Measurements from ENCODE around the gene DPY19L1.
A peak's percentile ranks its signal among the peaks of the same experiment; 100 is the strongest.
"Not testable (repeated sequence)": the region's sequence is repeated elsewhere in the genome, so short reads cannot be mapped to it uniquely, and the experiment has no call there.

The DPY19L1 gene

DNA sequence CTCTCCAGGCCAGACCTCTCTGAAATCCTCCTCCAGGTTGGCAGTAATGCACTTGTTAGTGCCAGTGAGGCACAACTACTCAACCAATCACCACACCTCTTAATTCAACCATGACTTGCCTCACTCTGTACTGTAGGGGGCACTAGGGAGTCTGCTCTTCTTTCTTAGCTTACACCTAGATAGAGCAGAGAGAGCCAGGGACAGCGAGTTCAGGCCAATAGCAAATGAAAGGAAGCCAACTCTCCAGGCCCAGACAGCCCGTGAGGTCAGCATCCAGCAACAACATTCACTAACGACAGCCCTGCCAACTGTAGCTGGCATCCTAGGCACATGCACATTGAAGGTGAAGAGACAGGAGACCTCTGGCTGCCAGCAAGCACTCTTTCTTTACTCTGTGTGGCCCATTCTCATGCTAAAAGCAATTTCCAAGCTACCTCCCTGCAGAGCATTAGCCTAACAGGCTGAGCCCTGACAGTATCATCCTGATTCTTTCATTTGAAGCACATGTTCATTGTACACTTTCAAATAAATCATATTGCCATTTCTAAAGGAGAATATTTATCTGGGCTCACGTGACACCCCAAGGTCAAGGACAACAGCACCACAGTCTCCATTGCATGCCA lies 136.3 kb downstream of the DPY19L1 start:
- H3K36me3 ChIP-seq (ENCODE audit: insufficient read depth, insufficient read length, low read length), result no peaks in the 10 kb centered on the region
- H3K4me3 ChIP-seq (ENCODE audit: insufficient read length, low read depth), result no peak overlapping the region

GRCh38 chr7:34895202-34895601 lies 142.1 kb downstream of the DPY19L1 start:
- Histone ChIP-seq H3K4me1 (ENCODE audit: insufficient read depth, insufficient read length) (peaks cover 3% of the 10 kb centered on the region), H3K27me3 (ENCODE audit: insufficient read depth, insufficient read length) (no peaks in the 10 kb centered on the region), H3K36me3 (ENCODE audit: insufficient read depth, insufficient read length, low read length) (no peaks in the 10 kb centered on the region), H3K9ac (ENCODE audit: insufficient read length, low read depth) (no peak overlapping the region), H3K4me3 (ENCODE audit: insufficient read length, low read depth) (no peak overlapping the region), H3K9me3 (ENCODE audit: insufficient read depth, low read length) (peaks cover 39% of the 10 kb centered on the region)
- DNase-seq (ENCODE audit: low read depth, low spot score), result no peak
- TF ChIP-seq YY1 (IDR thresholded peaks at IDR 0.05; ENCODE audit: insufficient read depth, insufficient read length) (no peak), SUZ12 (IDR thresholded peaks at IDR 0.05; ENCODE audit: extremely low read depth, insufficient read depth, insufficient read length) (no peak)

More for the DNA sequence above, 136.3 kb downstream of the DPY19L1 start:
- Histone ChIP-seq H3K27me3 (ENCODE audit: insufficient read depth, insufficient read length) (no peaks in the 10 kb centered on the region), H3K4me1 (ENCODE audit: insufficient read depth, insufficient read length) (peaks cover 6% of the 10 kb centered on the region), H3K9ac (ENCODE audit: insufficient read length, low read depth) (no peak overlapping the region), H3K9me3 (ENCODE audit: insufficient read depth, low read length) (peaks cover 14% of the 10 kb centered on the region)
- DNase-seq (ENCODE audit: low read depth, low spot score), result peak; percentile 50
- TF ChIP-seq SUZ12 (IDR thresholded peaks at IDR 0.05; ENCODE audit: extremely low read depth, insufficient read depth, insufficient read length), result no peak
- no peak for TF ChIP-seq ZNF274 (IDR thresholded peaks at IDR 0.05; ENCODE audit: low read depth, low read length)
- TF ChIP-seq YY1 (IDR thresholded peaks at IDR 0.05; ENCODE audit: insufficient read depth, insufficient read length), result no peak

GRCh38 chr7:34889951-34890350 lies 147.3 kb downstream of the DPY19L1 start:
- Histone ChIP-seq H3K4me3 (ENCODE audit: insufficient read length, low read depth) (no peak overlapping the region), H3K9ac (ENCODE audit: insufficient read length, low read depth) (no peak overlapping the region), H3K36me3 (ENCODE audit: insufficient read depth, insufficient read length, low read length) (no peaks in the 10 kb centered on the region), H3K9me3 (ENCODE audit: insufficient read depth, low read length) (peaks cover 14% of the 10 kb centered on the region), H3K4me1 (ENCODE audit: insufficient read depth, insufficient read length) (no peaks in the 10 kb centered on the region), H3K27me3 (ENCODE audit: insufficient read depth, insufficient read length) (no peaks in the 10 kb centered on the region)
- DNase-seq (ENCODE audit: low read depth, low spot score), result no peak
- no peak for TF ChIP-seq YY1 (IDR thresholded peaks at IDR 0.05; ENCODE audit: insufficient read depth, insufficient read length)
- no peak for TF ChIP-seq ZNF274 (IDR thresholded peaks at IDR 0.05; ENCODE audit: low read depth, low read length)
- no peak for TF ChIP-seq SUZ12 (IDR thresholded peaks at IDR 0.05; ENCODE audit: extremely low read depth, insufficient read depth, insufficient read length)

DNA sequence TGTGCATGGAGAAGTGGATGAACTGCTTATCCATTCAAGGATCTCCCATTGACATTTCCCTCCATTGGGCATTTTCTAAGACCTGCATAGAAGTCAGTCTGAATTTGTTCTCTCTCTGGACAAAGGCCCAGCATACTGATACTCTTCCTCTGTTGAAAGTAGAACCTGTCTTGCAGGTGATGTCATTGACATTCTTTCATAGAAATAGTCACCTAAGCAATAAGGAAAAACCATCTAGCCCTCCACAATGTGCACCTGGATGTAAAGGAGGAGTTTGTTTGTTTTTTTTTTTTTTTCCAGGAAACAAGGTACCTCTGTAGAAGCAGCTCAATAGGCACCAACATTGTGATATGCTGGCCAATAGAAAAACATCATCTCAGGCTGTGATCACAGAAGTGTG lies 150.4 kb downstream of the DPY19L1 start:
- no peaks in the 10 kb centered on the region for H3K4me1 ChIP-seq (ENCODE audit: insufficient read depth, insufficient read length)
- no peak overlapping the region for H3K9ac ChIP-seq (ENCODE audit: insufficient read length, low read depth)
- H3K4me3 ChIP-seq (ENCODE audit: insufficient read length, low read depth), result no peak overlapping the region
- H3K27me3 ChIP-seq (ENCODE audit: insufficient read depth, insufficient read length), result no peaks in the 10 kb centered on the region
- no peaks in the 10 kb centered on the region for H3K36me3 ChIP-seq (ENCODE audit: insufficient read depth, insufficient read length, low read length)
- TF ChIP-seq YY1 (IDR thresholded peaks at IDR 0.05; ENCODE audit: insufficient read depth, insufficient read length) (no peak), ZNF274 (IDR thresholded peaks at IDR 0.05; ENCODE audit: low read depth, low read length) (no peak), SUZ12 (IDR thresholded peaks at IDR 0.05; ENCODE audit: extremely low read depth, insufficient read depth, insufficient read length) (no peak)
- H3K9me3 ChIP-seq (ENCODE audit: insufficient read depth, low read length), result peaks cover 7% of the 10 kb centered on the region; the same call in 1 of the 2 replicates
- no peak for DNase-seq (ENCODE audit: low read depth, low spot score)

DNA sequence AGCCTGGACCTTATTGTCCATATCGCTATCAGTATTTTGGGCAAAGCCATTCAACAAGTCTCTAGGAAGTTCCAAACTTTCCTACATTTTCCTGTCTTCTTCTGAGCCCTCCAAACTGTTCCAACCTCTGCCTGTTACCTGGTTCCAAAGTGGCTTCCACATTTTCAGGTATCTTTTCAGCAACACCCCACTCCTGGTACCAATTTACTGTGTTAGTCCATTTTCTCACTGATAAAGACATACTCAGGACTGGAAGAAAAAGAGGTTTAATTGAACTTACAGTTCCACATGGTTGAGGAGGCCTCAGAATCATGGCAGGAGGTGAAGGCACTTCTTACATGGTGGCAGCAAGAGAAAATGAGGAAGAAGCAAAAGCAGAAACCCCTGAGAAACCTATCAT lies 153.4 kb downstream of the DPY19L1 start:
- DNase-seq (ENCODE audit: low read depth, low spot score); H3K36me3 ChIP-seq (ENCODE audit: insufficient read depth, insufficient read length, low read length); H3K9me3 ChIP-seq (ENCODE audit: insufficient read depth, low read length); H3K9ac ChIP-seq (ENCODE audit: insufficient read length, low read depth); H3K27me3 ChIP-seq (ENCODE audit: insufficient read depth, insufficient read length); H3K4me3 ChIP-seq (ENCODE audit: insufficient read length, low read depth); H3K4me1 ChIP-seq (ENCODE audit: insufficient read depth, insufficient read length): not testable (repeated sequence)

GRCh38 chr7:34879871-34880270 lies 157.4 kb downstream of the DPY19L1 start:
- peaks cover 7% of the 10 kb centered on the region; the same call in 1 of the 2 replicates for H3K9me3 ChIP-seq (ENCODE audit: insufficient read depth, low read length)
- TF ChIP-seq YY1 (IDR thresholded peaks at IDR 0.05; ENCODE audit: insufficient read depth, insufficient read length) (no peak), ZNF274 (IDR thresholded peaks at IDR 0.05; ENCODE audit: low read depth, low read length) (no peak), SUZ12 (IDR thresholded peaks at IDR 0.05; ENCODE audit: extremely low read depth, insufficient read depth, insufficient read length) (no peak)
- no peak overlapping the region for H3K4me3 ChIP-seq (ENCODE audit: insufficient read length, low read depth)
- H3K4me1 ChIP-seq (ENCODE audit: insufficient read depth, insufficient read length), result peaks cover 2% of the 10 kb centered on the region
- H3K9ac ChIP-seq (ENCODE audit: insufficient read length, low read depth), result no peak overlapping the region
- H3K27me3 ChIP-seq (ENCODE audit: insufficient read depth, insufficient read length), result no peaks in the 10 kb centered on the region
- H3K36me3 ChIP-seq (ENCODE audit: insufficient read depth, insufficient read length, low read length), result no peaks in the 10 kb centered on the region
- no peak for DNase-seq (ENCODE audit: low read depth, low spot score)

DNA sequence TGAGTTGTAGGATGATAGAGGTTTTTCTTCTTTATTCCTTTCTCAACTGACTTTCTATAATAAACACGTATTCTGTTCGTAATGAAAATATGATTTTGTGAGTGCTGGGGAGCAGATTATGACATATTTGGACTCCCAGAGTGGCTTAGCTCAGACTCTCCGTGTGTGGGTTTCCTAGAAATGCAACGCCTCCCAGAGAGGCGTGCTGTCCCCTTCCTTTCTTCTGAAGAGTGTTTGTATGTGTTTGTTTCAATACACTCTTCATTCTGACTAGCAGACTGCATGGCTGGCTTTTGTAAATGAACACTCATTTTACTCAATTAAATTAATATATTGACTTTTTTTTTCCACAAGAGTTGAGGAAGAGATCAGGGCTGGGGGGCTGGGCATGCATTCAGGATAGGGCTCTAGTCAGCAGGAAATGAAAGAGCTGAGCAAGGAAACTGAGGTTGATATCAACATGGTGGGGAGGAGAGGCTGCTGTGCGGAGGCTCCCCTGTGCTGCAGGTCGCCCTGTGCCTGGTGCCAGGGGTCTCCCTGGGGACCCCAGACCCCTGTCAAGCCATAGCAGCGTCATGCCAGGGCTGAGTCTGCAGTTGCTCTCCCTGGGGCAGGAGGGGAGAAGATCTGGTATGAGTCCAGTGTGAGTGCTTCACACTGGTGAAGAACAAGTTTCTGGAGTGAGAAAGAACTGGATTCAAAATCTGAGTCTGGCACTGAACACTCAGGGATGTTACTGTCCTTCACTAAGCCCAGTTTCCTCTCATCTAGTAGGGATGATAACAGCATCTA lies 158.1 kb downstream of the DPY19L1 start:
- not testable (repeated sequence) for H3K4me3 ChIP-seq (ENCODE audit: insufficient read length, low read depth); H3K36me3 ChIP-seq (ENCODE audit: insufficient read depth, insufficient read length, low read length); DNase-seq (ENCODE audit: low read depth, low spot score); H3K4me1 ChIP-seq (ENCODE audit: insufficient read depth, insufficient read length); H3K9me3 ChIP-seq (ENCODE audit: insufficient read depth, low read length); H3K27me3 ChIP-seq (ENCODE audit: insufficient read depth, insufficient read length); H3K9ac ChIP-seq (ENCODE audit: insufficient read length, low read depth)
